ENCODE measurements around the gene CSMD2.
"Not testable (repeated sequence)": the region's sequence is repeated elsewhere in the genome, so short reads cannot be mapped to it uniquely, and the experiment has no call there.

CSMD2 gene

DNA sequence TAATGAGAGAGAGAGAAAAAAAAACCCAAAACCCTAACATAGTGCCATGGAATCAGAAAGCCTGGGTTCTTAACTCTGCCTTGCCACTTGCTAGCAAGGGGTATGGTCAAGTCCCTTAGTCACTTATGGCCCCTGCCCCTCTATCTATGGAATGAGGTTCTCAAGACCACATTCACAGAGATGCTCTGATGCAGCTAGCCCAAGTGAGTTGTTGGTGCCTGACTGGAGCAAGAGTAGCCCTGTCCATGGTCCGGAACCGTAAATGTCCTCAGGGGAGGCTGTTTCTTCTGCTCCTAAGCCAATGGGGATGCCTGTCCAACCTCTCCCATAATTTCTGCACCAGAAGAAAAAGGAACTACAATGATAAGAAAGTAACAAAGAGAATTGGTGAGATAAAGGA, 56.8 kb downstream of the CSMD2 start:
- DNase-seq (ENCODE audit: low read depth in 2 of 2): no peak

DNA sequence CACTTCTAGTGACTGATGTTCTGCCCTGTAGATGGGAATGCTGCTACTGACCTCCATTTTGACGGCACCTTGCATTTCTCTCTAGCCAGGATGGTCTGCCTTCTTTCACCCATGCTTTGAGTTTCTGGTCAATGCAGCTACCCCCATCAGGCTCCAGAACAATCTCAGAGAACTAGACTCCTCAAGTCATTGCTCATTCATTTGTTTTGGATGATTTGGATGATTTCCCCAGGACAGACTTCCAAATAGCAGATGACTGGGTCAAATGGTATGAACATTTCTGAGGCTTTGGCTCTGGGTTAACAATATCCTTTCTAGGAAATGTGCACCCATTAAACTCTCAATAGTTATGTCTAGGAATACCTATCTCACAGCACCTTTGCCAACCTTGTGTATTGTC, 63.9 kb downstream of the CSMD2 start:
- DNase-seq (ENCODE audit: low read depth in 2 of 2): no peak

DNA sequence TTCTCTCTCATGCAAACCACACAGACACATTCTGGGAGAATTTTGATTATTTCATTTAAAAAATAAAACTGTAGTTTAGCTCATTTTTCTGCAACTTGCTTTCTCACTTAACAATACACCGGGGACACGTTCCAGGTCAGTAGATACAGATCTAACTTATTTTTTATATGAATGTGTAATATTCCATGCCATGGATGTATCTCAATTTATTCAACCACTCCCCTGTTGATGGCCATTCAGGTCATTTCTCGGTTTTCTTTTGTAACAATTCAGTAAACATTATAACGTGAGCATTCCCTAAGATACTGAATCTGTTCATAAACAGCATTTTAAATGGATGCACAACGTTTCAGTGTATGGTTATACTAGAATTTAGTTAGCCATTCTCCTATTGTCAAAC, 64.7 kb downstream of the CSMD2 start:
- no peak for DNase-seq (ENCODE audit: low read depth in 2 of 2)

DNA sequence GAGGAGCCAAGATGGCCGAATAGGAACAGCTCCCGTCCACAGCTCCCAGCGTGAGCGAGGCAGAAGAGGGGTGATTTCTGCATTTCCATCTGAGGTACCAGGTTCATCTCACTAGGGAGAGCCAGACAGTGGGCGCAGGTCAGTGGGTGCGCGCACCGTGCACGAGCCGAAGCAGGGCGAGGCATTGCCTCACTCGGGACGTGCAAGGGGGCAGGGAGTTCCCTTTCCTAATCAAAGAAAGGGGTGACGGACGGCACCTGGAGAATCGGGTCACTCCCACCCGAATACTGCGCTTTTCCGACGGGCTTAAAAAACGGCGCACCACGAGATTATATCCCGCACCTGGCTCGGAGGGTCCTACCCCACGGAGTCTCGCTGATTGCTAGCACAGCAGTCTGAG, 72.6 kb downstream of the CSMD2 start:
- not testable (repeated sequence) for DNase-seq (ENCODE audit: low read depth in 2 of 2)

DNA sequence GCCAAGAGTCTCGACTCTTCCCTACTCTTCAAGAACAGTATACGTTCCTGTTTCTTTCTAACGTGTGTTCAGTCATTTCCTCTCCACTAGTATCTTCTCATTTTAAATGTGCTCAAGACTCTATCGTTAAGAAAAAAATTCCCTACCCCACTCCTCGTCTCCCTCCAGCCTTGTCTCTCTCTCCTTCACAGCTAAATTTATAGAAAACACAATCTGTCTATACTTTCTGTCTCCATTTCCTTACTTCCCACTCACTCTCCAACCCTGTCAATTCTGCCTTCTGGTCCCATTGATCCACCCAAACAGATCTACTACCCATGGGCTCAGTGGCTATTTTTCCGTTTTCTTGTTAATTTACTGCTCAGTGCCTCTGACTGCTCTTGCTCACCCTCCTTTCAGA, 75.3 kb downstream of the CSMD2 start:
- no peak for DNase-seq (ENCODE audit: low read depth in 2 of 2)

DNA sequence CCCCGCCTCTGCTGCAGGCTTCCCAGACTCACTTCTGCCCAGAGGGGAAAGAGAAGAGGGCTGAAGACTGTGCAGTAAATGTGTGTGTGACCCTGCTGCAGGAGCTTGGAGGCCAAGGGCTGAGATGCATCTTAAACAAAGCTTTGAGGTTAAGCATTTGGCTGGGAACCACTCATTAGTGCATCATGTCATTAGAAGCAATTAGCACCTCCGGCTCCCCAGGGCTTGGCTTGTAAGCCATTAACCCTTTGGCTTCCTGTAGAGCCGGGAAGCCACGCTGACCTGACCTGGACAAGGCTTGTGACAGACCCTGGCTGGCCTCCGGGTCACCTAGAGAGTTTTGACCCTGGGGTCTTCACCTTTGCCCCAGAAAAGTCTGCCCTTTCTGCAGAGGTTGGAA, 77.0 kb downstream of the CSMD2 start:
- no peak for DNase-seq (ENCODE audit: low read depth in 2 of 2)

DNA sequence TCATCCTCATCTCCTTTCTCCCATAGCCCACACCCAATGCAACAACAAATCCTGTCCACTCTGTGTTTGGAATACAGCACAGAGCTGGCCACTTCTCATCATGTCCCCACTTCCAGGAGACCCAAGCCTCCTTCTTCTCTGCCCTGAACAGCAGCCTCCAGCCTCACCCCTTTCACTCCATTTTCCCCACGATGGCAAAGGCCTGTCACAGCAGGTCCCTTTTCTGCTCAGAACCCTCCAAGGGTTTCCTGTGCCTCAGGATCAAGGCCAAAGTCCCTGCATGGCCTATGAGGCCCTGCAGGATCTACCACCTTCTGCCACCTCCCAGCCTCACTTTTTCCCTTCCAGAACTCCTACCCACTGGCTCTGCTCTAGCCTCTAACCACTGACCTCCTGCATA, 78.5 kb downstream of the CSMD2 start:
- DNase-seq (ENCODE audit: low read depth in 2 of 2): no peak

DNA sequence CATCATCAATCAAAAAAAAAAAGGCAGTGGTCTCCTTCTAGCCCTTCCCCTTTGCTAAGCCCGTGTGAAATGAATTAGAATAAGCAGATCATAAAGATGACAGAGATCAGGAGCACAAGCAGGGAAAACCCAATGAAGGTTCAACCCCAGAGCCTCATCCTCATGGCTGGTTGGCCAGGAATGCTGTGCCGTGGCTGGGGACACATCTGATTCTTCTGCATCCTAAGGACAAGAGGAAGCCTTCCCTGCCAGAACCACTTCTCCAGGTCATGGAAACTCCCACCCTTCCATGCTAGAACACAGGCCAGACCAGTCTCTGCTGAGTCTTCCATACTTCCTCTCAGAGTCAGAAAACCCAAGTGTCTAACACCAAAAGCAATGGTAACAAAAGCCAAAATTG, 81.1 kb downstream of the CSMD2 start:
- DNase-seq (ENCODE audit: low read depth in 2 of 2): no peak

DNA sequence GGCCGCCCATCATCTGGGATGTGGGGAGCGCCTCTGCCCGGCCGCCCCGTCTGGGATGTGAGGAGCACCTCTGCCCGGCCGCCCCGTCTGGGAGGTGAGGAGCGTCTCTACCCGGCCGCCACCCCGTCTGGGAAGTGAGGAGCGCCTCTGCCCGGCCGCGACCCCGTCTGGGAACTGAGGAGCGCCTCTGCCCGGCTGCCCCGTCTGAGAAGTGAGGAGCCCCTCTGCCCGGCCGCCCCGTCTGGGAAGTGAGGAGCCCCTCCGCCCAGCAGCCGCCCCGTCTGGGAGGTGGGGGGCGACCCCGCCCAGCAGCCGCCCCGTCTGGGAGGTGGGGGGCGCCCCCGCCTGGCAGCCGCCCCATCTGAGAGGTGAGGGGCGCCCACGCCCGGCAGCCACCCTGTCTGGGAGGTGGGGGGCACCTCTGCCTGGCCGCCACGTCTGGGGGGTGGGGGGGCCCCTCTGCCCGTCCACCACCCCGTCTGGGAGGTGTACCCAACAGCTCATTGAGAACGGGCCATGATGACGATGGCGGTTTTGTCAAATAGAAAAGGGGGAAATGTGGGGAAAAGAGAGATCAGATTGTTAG, 82.9 kb downstream of the CSMD2 start:
- DNase-seq (ENCODE audit: low read depth in 2 of 2): not testable (repeated sequence)

DNA sequence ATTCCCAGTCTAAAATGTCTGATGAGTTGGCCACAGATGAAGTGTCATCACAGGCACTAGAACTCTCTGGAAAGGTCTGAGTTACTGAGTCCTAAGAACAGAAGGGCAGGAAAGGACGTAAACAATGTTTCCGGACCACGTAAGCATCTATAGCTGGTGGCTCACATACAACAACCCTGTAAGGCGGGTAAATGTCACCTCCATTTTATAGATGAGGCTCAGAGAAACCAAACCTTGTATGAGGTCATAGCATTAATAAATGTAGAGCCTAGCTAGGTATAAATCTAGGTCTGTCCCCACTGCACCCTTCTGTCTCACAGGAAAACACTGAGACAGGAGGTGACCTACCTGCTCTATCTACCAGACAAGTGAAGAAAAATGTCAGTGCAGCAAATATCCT, 86.6 kb downstream of the CSMD2 start:
- no peak for DNase-seq (ENCODE audit: low read depth in 2 of 2)

DNA sequence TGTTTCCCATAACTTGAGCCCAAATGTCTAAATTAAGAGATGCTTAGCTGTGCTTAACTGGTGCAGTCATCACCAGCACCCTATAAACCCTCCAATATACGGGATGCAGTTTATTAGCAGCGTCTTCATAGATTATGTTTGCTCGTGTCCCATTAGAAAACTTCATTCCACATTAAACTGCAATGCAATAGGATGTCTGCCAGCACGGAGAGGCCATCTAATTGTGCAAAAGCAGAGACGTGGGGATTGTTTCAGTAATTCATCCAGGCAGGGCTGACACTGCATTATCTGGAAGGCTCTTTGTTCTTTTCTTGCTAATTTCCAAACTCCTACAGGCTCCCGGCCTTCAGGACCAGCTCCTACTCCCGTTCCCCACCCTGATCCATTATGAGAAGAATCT, 89.5 kb downstream of the CSMD2 start:
- no peak for DNase-seq (ENCODE audit: low read depth in 2 of 2)

DNA sequence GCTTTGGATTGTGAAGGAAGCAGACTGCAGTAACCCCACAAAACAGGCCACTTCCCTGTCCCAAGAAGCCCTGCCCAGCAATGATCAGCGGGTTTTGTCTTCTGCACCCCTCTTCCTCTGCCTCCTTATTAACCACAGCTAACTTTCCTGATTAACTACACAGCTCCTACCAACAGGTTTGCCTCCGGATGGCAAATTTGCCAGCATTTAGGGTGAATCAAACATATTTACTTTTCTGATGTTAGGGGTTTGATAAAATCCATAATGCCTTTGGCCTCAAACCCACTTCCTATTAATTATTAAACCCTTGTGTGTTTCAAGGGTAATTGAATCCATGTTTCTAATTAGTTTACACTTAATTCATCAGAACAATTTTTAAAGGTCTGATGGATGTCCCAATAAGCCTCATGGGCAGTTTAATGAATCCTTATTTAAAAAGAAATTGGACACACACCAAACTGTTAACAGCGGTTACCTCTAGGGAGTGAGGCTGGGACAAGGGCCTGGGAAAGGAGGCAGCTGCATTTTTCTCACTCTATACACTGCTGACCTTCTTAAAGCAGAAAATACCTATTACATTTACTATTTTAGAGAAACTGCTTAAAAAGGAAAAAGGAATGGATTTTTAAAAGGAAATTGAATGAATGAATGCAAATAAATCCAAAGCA, 91.9 kb downstream of the CSMD2 start:
- no peak for DNase-seq (ENCODE audit: low read depth in 2 of 2)

DNA sequence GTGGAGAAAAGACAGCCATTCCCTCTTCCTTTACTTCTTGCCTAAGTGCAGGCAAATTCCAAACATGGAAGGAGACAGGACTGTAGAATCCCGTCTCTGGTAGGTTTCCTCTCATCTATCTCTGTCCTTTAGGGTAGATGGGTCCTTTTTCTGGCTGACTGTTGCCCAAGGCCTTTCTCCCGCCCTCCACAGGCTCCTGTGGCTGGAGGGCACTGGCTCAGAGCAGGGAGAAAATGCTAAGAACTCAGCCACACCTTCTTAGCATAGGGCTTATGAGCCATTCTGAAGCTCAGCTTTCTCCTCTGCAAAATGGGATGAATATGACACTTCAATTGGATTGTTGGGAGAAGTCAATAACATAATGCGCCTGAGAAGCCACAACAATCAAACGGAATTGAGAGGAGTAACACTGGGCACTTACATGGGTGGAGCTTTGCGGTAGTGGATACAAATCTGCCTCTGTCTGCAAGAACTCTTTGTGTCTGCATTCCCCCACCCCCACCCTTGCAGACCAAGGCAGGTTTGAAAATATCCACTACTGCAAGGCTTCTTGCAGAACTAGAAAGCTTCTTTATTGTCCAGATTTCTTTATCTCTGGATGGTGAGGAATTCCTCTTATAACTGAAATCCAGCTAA, 94.7 kb downstream of the CSMD2 start:
- no peak for DNase-seq (ENCODE audit: low read depth in 2 of 2)

DNA sequence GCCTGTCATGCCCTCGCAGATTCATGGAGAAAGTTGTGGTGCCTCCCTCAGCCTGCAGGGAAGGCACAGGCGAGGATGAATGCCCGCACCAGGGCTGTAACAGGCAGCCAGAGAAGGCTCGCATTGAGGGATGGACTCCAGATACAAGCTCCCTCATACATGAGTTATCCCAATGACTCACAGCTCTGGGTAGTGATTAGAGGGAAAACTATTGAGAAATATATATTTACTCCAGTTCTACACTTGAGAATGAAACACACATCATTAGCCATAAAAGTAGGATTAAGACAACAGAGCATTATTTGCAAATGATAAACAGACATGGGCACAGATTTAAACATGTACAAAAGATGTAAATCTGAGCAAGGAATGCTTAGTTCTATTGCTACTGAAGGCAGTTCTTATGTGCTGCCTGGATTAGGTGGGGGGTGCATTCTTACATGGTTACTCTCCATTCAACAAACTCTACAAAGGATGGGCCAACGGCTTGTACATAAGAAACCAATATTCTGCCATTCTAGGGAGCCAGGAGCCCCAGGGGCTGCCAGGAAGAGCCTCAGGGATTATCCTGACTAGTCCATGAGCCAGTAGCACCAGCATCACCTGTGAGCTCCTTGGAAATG, 97.9 kb downstream of the CSMD2 start:
- no peak for DNase-seq (ENCODE audit: low read depth in 2 of 2)

DNA sequence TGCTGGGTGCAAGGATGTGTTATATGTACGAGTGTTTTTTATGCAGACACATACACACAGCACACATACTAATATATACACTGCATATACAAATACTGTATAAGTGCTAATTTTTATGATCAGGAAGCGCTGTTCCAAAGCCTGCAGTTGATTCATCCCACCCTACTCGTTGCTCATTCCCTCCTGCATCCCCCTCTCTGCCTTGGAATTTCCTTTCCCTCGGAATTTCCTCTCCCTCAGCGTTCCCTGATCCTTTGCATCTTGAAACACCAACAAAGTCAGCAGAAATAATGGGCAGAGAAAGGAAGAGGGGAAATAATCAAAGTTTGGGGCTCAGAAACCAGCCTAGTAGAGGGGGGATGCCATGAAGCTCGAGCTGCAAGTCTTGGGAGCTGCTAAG, 98.9 kb downstream of the CSMD2 start:
- DNase-seq (ENCODE audit: low read depth in 2 of 2): no peak

DNA sequence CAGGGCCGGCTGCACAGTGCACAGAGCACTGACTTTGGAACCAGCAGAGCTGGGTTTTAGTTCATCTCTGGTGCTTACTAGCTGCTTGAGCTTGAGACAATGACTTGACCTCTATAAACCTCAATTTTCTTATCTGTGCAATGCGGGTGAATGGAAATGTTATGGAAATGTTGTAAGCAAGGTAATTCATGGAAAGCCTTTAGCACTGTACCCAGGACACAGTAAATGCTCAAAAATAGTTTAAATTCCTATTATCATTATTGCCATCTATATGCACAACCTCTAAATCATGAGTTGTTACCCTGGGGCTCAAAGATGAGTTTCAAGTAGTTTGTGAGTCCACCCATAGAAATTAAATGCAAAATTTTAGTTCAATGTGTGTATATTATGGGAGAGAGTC, 99.5 kb downstream of the CSMD2 start:
- DNase-seq (ENCODE audit: low read depth in 2 of 2): no peak

DNA sequence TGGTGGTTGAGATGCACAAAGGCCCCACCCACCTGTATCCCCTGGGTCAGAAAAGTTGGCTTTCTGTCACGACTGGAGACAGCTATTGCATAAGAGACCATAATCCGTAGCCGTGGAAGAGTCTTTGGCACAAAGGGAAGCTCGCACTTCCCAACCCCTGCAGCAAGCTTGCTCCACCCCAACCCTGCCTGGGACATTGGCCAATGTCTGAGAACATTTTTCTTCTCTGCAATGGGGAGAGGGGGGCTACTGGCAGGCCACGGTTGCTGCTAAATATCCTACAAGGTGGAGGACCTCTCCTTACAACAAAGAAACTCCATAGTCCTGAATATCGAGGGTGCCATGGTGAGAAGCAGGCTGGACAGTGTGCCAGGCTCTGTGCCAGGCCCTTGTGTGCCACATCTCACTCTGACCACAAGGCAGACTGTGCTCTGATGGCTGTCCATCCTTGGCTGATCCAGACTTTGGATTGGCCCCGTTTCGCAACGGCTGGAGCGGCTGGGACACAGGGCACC, 104.1 kb downstream of the CSMD2 start:
- no peak for DNase-seq (ENCODE audit: low read depth in 2 of 2)

DNA sequence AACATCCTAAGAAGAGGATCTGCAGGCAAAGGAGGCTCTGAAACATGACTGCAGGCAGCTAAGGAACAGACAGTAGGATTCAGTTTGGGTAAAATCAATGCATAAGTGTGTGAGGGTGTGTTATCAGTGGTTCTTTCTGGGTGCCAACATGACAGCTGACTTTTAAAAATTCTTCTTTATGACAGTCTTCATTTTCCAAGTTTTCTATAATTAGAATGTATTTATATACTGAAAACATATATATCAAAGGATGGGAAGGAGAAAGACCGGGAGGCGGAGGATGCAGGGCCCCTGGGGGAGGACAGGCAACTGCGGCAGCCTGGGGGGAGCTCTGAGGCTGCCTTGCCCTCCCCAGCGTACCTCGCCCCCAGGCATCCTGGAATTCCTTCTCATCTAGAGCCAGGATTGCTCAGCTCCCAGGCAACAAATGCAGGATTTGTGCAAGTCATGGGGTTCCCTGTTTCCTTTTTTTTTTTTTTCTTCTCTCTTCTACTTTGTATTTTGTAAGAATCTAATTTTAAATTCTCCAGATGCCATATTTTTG, 104.8 kb downstream of the CSMD2 start:
- no peak for DNase-seq (ENCODE audit: low read depth in 2 of 2)

DNA sequence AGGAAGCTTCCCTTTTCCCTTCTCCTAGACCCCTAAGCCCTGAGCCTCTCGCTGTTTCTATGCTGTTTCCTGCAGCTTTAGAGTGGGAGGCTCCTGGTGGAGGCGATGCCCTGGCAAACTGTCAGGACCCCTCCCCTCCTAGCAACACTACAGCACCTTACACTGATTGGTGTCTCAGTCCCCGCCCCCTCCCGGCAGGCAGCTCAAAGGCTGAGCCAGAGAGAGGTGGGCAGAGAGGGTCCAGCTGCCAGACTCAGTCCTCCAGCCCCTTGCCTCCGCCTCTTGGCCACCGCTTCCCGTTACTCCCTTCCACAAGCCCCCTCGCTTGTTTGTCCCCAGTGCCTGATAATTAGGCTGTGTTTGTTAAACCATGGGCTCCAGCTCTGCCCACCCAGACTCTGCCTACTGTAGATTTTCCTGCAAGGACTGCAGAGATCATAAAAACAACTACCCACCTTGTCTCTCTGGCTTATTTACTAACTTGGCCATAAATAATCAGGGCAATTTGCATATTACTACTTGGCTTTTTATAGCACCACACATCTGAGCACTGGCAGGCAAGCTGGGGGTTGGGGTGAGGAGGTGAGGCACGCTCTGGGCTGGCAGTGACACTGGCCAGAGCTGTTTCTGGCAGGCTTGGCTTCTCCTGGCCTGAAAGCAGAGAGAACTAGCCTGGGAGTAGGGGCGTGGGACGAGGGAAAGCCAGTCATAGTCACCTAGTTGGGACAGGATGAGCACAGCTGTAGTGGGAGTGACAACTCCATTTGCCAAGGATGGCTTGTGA, 107.5 kb downstream of the CSMD2 start:
- DNase-seq (ENCODE audit: low read depth in 2 of 2): no peak

DNA sequence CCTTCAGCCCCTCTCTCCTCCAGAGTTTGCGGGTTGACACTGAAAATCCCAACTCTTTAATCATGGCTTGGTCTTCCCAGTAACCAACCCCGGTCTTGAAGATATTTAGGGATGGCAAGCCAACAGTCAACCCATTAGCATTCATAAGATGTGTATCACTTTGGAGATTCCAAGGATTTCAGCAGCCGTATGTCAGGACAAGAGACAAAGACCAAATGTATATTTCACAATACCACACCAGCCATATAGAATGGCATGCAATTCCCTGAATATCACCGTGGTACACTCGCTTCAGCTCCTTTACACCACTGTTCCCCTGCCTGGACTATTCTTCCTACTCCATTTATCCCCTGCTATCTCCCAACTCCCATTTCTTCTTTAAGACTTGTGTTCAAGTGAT, 109.2 kb downstream of the CSMD2 start:
- no peak for DNase-seq (ENCODE audit: low read depth in 2 of 2)

DNA sequence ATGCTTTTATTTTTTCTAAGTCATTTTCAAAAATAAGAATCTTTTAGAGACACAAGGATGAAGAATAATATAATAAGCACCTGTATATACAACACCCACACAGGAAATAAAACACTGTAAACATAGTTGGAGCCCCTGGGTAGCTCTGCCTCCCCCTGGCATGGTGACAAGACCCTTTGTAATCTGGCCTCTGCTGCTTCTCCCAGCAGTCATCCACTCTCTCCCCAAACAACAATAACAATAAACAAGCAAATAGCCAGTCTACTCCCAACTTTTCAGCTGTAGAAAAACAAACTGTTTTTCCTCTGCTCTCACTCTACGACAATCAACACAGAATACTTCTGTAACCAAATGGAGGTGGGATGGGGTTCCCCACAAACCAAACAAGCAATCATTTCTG, 110.1 kb downstream of the CSMD2 start:
- DNase-seq (ENCODE audit: low read depth in 2 of 2): no peak

DNA sequence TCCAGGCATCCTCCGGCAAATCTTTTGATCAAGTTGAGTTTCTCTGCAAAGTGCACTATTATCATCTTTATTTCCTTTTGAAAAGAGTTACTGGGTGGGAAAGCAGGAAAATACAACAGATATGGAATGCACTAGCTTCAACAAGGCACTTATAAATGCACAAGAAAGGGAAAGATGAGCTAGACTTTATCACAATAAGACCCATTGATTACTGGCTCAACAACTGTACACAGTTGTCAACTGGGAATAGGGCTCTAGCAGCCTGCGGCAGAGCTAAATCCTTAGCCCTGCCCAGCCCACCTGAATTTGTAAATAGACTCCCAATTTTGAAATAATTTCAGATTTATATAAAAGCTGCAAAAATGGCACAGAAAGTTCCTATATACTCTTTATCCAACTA, 111.4 kb downstream of the CSMD2 start:
- DNase-seq (ENCODE audit: low read depth in 2 of 2): no peak
